Kidney epithelial cell (primary cell): Measurements from ENCODE around the gene MAZ. TPM values are rescaled to one million over a fixed set of nuclear protein-coding genes. Genes with fewer than 3 reads are reported as not detected.

Experiments
- DNase-seq: peaks from one replicate; pipeline ENCODE4 v3.0.0-alpha.2; 2010; ENCODE audit warnings: low read depth
- H3K27me3 ChIP-seq: 2 replicates; pipeline ENCODE4 v1.6.0; 2011; ENCODE audit warnings: low read length; ENCODE audit not compliant: control insufficient read depth, insufficient read depth
- H3K36me3 ChIP-seq: 2 replicates; pipeline ENCODE4 v1.5.1; 2011; ENCODE audit warnings: low read length; ENCODE audit not compliant: control insufficient read depth, insufficient read depth
- H3K4me3 ChIP-seq: 2 replicates; pipeline ENCODE4 v1.5.1; 2011; ENCODE audit warnings: low read depth, mild to moderate bottlenecking, control low read depth, low read length
- CTCF ChIP-seq: IDR thresholded peaks from 2 replicates; pipeline ENCODE4 v1.5.1; 2011; ENCODE audit warnings: mild to moderate bottlenecking, moderate library complexity, low read length, control low read depth, inconsistent platforms; ENCODE audit not compliant: insufficient read depth, poor library complexity, severe bottlenecking
- total RNA-seq: library from RNA; depleted of rRNA; stranded (reverse); fragments of >200 nt; gene quantifications from 2 replicates; pipeline ENCODE4 v1.2.3, GENCODE V29; 2015

The MAZ gene
- total RNA-seq, 1 donor from 2014 or later: 164 TPM

GRCh38 chr16:29848420-29849297, 42.3 kb downstream of the MAZ start:
- no peak overlapping the region for H3K4me3 ChIP-seq
- no peaks in the 10 kb centered on the region for H3K27me3 ChIP-seq
- H3K36me3 ChIP-seq: no peaks in the 10 kb centered on the region
- no peak for DNase-seq
- peak; percentile 93 for TF ChIP-seq CTCF

- no peak for TF ChIP-seq CTCF
- Histone ChIP-seq H3K36me3 (no peaks in the 10 kb centered on the region), H3K4me3 (no peak overlapping the region), H3K27me3 (no peaks in the 10 kb centered on the region)
- DNase-seq: no peak
Measured at GRCh38 chr16:29849505-29849904, 43.2 kb downstream of the MAZ start.

GRCh38 chr16:29850998-29851397, 44.7 kb downstream of the MAZ start:
- no peak for DNase-seq
- H3K4me3 ChIP-seq: no peak overlapping the region
- no peaks in the 10 kb centered on the region for H3K27me3 ChIP-seq
- no peaks in the 10 kb centered on the region for H3K36me3 ChIP-seq
- TF ChIP-seq CTCF: no peak

- no peak for DNase-seq
- no peaks in the 10 kb centered on the region for H3K27me3 ChIP-seq
- no peak overlapping the region for H3K4me3 ChIP-seq
- no peak for TF ChIP-seq CTCF
- H3K36me3 ChIP-seq: no peaks in the 10 kb centered on the region
Measured at GRCh38 chr16:29852654-29853053, 46.3 kb downstream of the MAZ start.

- DNase-seq: no peak
- Histone ChIP-seq H3K36me3 (no peaks in the 10 kb centered on the region), H3K27me3 (no peaks in the 10 kb centered on the region), H3K4me3 (no peak overlapping the region)
- TF ChIP-seq CTCF: no peak
Measured at GRCh38 chr16:29854520-29855100, 48.3 kb downstream of the MAZ start.
